ENCODE results near the gene GMPPB. TPM values are rescaled to one million over a fixed set of nuclear protein-coding genes. Genes with fewer than 3 reads are reported as not detected.

The GMPPB gene
- 28.1 and 38.4 TPM in 2 replicates for total RNA-seq (2012; rRNA removed)

DNA sequence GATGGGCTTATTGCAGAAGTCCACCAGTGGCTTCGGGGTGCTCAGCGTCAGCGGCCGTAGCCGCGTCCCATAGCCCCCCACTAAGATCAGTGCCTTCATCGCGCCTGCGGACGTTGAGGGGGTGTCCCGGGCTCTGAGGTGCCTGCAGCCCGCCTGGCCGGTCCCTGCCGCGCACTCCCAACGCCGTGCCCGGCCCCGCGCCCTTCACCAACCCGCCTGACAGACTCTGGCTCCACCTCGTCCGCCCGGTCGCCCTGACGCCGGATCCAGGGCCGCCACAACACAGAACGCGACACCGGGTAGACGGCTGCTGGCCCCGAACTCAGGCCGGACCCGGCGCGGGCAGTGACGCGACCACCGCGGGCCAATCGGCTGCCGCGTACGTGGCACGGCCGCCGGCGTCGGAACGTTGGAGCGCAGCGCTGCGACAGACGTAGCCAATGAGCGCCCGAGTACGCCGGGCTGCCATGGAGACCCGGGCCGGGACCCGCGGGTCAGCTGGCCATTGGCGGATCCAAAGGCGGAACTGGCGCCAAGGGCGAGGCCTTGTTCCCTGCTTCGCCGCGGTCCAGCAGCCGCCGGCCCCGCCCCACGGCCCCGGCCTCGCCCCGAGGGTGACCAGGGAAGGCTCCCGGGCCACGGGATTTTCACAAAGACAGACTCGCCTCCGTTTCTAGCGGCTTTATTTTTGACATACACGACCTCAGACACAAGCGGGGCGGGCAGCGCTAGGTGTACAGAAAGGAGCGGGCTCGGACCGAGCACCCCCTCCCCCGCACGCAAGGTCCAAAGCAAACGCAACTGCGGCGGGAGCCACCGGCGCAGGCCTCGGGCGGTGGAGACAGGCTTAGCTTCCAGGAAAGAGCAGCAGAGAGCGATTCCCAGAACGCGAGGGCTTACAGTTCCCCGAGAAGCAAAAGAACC, at the start of gene GMPPB:
Gene GMPPB, minus strand, starts transcription at position 324 of the 924 bp plus-strand sequence. Its CDS starts 225 bp downstream, at position 99.
- H3K4me1 ChIP-seq (ENCODE audit: control insufficient read depth, insufficient read depth, low read length): peaks cover 28% of the 10 kb centered on the region
- peak within 1 kb of the TSS; percentile 98 for H3K9ac ChIP-seq (ENCODE audit: low read depth, low read length)
- H3K36me3 ChIP-seq (ENCODE audit: insufficient read depth, low read length): peaks cover 61% of the 10 kb centered on the region
- H3K9me3 ChIP-seq (replicated peaks; ENCODE audit: low read length): no peaks in the 10 kb centered on the region
- peak within 1 kb of the TSS; percentile 99 for H3K4me3 ChIP-seq (ENCODE audit: low read length)
- no peaks in the 10 kb centered on the region for H3K27me3 ChIP-seq (ENCODE audit: control insufficient read depth, insufficient read depth, low read length)
- peak within 1 kb of the TSS; percentile 99 for H3K4me2 ChIP-seq (ENCODE audit: low read length)

DNA sequence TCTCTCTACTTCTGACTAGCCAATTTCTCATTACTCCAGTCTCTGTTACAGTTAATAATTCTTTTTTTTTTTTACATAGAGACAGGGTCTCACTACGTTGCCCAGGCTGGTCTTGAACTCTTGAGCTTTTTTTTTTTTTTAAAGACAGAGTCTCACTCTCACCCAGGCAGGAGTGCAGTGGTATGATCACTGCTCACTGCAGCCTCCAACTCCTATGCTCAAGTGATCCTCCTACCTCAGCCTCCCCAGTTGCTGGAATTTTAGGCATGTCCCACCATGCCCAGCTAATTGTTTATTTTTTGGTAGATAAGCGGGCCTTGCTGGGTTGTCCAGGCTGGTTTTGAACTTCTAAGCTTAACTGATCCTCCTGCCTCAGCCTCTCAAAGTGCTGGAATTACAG, 49.0 kb upstream of the GMPPB start:
- H3K4me3 ChIP-seq (ENCODE audit: low read length): no peak overlapping the region
- no peaks in the 10 kb centered on the region for H3K9me3 ChIP-seq (replicated peaks; ENCODE audit: low read length)
- peaks cover 19% of the 10 kb centered on the region for H3K36me3 ChIP-seq (ENCODE audit: insufficient read depth, low read length)
- no peaks in the 10 kb centered on the region for H3K27me3 ChIP-seq (ENCODE audit: control insufficient read depth, insufficient read depth, low read length)
- peaks cover 19% of the 10 kb centered on the region for H3K4me1 ChIP-seq (ENCODE audit: control insufficient read depth, insufficient read depth, low read length)
- no peak overlapping the region for H3K4me2 ChIP-seq (ENCODE audit: low read length)
- no peak overlapping the region for H3K9ac ChIP-seq (ENCODE audit: low read depth, low read length)

DNA sequence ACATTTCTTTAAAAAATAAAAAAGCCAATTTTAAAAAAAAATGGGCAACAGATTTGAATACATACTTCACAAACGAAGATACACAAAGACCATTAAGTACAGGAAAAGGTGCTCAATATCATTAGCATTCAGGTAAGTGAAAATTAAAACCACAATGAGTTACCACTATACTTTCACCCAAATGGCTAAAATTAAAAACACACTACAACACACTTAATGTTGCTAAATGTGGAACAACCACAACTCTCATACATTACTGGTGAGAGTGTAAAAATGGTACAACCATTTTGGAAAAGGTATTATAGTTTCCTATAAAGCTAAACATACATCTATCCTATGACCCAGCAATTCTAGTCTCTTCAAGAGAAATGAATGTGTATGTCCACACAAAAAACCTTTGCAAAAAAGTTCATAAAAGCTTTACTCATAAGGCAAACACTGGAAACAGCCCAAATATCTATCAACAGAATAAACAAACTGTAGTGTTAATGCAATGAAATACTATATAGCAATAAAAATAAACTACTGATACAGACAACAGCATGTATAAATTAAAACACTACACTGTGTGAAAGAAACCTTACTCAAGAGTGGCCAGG, 47.7 kb upstream of the GMPPB start:
- Histone ChIP-seq H3K4me2 (ENCODE audit: low read length) (no peak overlapping the region), H3K4me1 (ENCODE audit: control insufficient read depth, insufficient read depth, low read length) (peaks cover 19% of the 10 kb centered on the region), H3K9me3 (replicated peaks; ENCODE audit: low read length) (no peaks in the 10 kb centered on the region), H3K4me3 (ENCODE audit: low read length) (no peak overlapping the region), H3K9ac (ENCODE audit: low read depth, low read length) (no peak overlapping the region), H3K36me3 (ENCODE audit: insufficient read depth, low read length) (peaks cover 13% of the 10 kb centered on the region), H3K27me3 (ENCODE audit: control insufficient read depth, insufficient read depth, low read length) (no peaks in the 10 kb centered on the region)

DNA sequence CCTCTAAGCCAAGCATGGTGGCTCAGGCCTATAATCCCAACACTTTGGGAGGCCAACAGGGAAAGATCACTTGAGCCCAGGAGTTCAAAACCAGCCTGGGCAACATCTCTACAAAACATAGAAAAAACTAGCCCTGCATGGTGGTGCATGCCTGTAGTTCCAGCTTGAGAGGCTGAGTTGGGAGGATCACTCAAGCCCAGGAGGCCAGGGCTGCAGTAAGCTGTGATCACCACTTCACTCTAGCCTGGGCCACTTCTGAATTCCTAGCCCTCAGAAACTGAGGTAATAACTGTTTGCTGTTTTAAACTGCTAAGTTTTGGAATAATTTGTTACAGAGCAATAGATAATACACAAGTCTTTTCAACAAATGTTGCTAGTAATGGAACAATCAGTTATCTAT, 46.2 kb upstream of the GMPPB start:
- no peak overlapping the region for H3K4me2 ChIP-seq (ENCODE audit: low read length)
- peaks cover 5% of the 10 kb centered on the region for H3K36me3 ChIP-seq (ENCODE audit: insufficient read depth, low read length)
- no peaks in the 10 kb centered on the region for H3K9me3 ChIP-seq (replicated peaks; ENCODE audit: low read length)
- H3K4me1 ChIP-seq (ENCODE audit: control insufficient read depth, insufficient read depth, low read length): peaks cover 14% of the 10 kb centered on the region
- no peak overlapping the region for H3K9ac ChIP-seq (ENCODE audit: low read depth, low read length)
- no peaks in the 10 kb centered on the region for H3K27me3 ChIP-seq (ENCODE audit: control insufficient read depth, insufficient read depth, low read length)
- no peak overlapping the region for H3K4me3 ChIP-seq (ENCODE audit: low read length)

DNA sequence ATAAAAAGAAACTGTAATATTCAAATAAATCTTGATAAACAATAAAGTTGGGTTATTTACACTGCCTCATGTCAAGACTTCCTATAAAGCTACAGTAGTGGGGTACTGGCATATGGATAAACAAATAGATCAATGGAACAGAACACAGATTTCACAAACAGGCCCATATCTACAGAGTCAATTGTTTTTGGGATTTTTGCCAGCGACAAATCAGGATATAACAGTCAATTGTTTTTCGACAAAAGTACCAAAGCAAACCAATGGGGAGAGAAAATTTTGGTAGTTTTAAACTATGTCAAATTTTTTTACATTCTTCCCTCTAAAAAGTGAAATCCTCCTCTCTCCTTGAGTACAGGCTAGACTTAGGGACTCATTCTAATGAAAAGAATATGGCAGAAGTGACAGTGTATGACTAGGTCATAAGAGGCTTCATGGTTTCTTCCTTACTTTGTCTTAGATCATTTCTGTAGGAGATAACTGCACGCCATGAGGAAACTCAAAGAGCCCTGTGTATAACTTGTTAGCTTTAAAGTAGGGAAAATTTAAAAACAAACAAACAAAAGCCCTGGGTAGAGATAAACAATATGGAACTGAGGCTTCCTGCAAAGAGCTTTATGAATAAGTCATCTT, 45.6 kb upstream of the GMPPB start:
- Histone ChIP-seq H3K4me3 (ENCODE audit: low read length) (no peak overlapping the region), H3K27me3 (ENCODE audit: control insufficient read depth, insufficient read depth, low read length) (no peaks in the 10 kb centered on the region), H3K4me2 (ENCODE audit: low read length) (no peak overlapping the region), H3K9me3 (replicated peaks; ENCODE audit: low read length) (no peaks in the 10 kb centered on the region), H3K9ac (ENCODE audit: low read depth, low read length) (no peak overlapping the region), H3K4me1 (ENCODE audit: control insufficient read depth, insufficient read depth, low read length) (peaks cover 9% of the 10 kb centered on the region), H3K36me3 (ENCODE audit: insufficient read depth, low read length) (peaks cover 5% of the 10 kb centered on the region)

DNA sequence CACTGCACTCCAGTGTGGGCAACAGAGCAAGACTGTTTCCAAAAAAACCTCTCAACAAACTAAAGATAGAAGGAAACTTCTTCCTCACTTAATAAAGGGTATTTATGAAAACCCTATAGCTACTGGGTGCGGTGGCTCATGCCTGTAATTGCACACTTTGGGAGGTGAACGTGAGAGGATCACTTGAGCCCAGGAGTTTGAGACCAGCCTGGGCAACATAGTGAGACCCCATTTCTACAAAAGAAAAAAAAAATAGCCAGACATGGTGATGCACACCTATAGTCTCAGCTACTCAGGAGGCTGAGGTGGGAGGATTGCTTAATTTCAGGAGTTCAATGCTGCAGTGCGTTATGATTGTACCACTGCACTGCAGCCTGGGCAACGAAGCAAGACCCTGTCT, 40.2 kb upstream of the GMPPB start:
- Histone ChIP-seq H3K27me3 (ENCODE audit: control insufficient read depth, insufficient read depth, low read length) (no peaks in the 10 kb centered on the region), H3K4me3 (ENCODE audit: low read length) (no peak overlapping the region), H3K36me3 (ENCODE audit: insufficient read depth, low read length) (no peaks in the 10 kb centered on the region), H3K9ac (ENCODE audit: low read depth, low read length) (no peak overlapping the region), H3K4me1 (ENCODE audit: control insufficient read depth, insufficient read depth, low read length) (no peaks in the 10 kb centered on the region), H3K9me3 (replicated peaks; ENCODE audit: low read length) (no peaks in the 10 kb centered on the region), H3K4me2 (ENCODE audit: low read length) (no peak overlapping the region)

DNA sequence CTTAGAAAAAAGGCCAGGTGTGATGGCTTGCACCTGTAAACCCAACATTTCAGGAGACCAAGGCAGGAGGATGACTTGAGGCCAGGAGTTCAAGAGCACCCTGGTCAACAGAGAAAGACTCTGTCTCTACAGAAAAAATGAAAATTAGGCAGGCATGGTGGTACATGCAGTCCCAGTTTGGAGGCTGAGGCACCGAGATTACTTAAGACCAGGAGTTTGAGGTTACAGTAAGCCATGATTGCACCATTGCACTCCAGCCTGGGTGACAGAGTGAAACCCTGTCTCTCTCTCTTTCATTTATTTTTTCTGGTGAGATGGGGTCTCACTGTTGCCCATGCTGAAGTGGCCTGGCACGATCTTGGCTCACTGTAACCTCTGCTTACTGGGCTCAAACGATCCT, 37.9 kb upstream of the GMPPB start:
- H3K9me3 ChIP-seq (replicated peaks; ENCODE audit: low read length): no peaks in the 10 kb centered on the region
- H3K4me2 ChIP-seq (ENCODE audit: low read length): no peak overlapping the region

DNA sequence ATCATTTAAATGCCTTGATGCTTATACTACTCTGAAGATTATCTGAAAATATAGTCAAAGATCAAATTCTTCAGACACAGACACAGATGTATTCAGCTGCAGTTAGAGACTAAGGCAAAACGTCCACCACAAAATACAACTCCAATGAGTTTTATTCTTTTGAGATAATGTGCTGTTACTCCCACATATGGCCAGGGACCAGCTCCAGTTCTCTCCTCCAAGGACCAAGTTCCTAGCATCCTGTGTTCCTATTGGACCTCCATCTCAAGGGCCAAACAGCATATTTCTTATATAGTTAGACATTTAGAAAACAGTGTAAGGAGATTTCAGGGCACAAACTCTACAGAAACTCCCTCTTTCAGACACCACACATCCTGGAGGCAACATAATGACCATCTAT, 35.5 kb upstream of the GMPPB start:
- H3K9me3 ChIP-seq (replicated peaks; ENCODE audit: low read length): no peaks in the 10 kb centered on the region
- H3K9ac ChIP-seq (ENCODE audit: low read depth, low read length): no peak overlapping the region
- H3K4me3 ChIP-seq (ENCODE audit: low read length): no peak overlapping the region
- no peak overlapping the region for H3K4me2 ChIP-seq (ENCODE audit: low read length)
- no peaks in the 10 kb centered on the region for H3K27me3 ChIP-seq (ENCODE audit: control insufficient read depth, insufficient read depth, low read length)
- no peaks in the 10 kb centered on the region for H3K4me1 ChIP-seq (ENCODE audit: control insufficient read depth, insufficient read depth, low read length)
- peaks cover 3% of the 10 kb centered on the region for H3K36me3 ChIP-seq (ENCODE audit: insufficient read depth, low read length)

More for the DNA sequence above, 37.9 kb upstream of the GMPPB start:
- Histone ChIP-seq H3K9ac (ENCODE audit: low read depth, low read length) (no peak overlapping the region), H3K27me3 (ENCODE audit: control insufficient read depth, insufficient read depth, low read length) (no peaks in the 10 kb centered on the region), H3K4me1 (ENCODE audit: control insufficient read depth, insufficient read depth, low read length) (no peaks in the 10 kb centered on the region), H3K36me3 (ENCODE audit: insufficient read depth, low read length) (no peaks in the 10 kb centered on the region), H3K4me3 (ENCODE audit: low read length) (no peak overlapping the region)

DNA sequence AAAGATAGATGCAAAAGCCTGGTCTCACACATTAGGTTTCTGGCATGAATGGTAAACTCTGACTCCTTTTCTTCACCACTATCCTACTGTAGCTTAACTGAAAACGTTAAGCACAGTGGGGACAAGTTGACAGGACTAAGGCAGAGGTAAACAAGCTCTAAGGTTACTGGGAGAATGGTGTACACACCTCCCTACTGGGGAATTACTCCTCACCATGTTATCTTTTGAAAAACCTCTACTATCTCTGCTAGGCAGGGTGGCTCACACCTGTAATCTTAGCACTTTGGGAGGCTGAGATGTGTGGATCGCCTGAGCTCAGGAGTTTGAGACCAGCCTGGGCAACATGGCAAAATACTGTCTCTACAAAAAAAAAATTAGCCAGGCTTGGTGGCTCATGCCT, 33.4 kb upstream of the GMPPB start:
- H3K9ac ChIP-seq (ENCODE audit: low read depth, low read length): no peak overlapping the region
- H3K36me3 ChIP-seq (ENCODE audit: insufficient read depth, low read length): peaks cover 3% of the 10 kb centered on the region
- no peaks in the 10 kb centered on the region for H3K27me3 ChIP-seq (ENCODE audit: control insufficient read depth, insufficient read depth, low read length)
- H3K4me3 ChIP-seq (ENCODE audit: low read length): no peak overlapping the region
- no peaks in the 10 kb centered on the region for H3K4me1 ChIP-seq (ENCODE audit: control insufficient read depth, insufficient read depth, low read length)
- no peaks in the 10 kb centered on the region for H3K9me3 ChIP-seq (replicated peaks; ENCODE audit: low read length)
- no peak overlapping the region for H3K4me2 ChIP-seq (ENCODE audit: low read length)

DNA sequence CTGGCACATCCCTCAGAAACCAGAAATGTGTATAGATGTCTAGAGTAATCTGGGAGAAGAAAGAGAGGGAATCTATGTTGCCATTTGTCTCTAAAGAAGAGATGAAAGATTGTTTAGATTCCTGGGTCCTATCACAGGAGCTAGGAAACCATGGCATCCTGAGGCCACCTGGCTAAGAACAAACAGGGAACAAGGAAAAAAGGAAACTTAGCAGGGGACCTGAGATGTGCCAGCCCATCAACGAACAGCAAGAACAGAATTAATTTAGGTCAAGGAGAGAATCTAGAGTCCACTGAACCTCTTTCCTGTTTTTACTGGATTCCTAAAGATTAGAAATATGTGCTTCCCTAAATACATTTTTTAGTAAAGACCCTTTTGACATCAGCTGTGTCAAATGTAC, 32.3 kb upstream of the GMPPB start:
- H3K4me3 ChIP-seq (ENCODE audit: low read length): no peak overlapping the region
- no peak overlapping the region for H3K4me2 ChIP-seq (ENCODE audit: low read length)
- H3K4me1 ChIP-seq (ENCODE audit: control insufficient read depth, insufficient read depth, low read length): no peaks in the 10 kb centered on the region
- no peaks in the 10 kb centered on the region for H3K27me3 ChIP-seq (ENCODE audit: control insufficient read depth, insufficient read depth, low read length)
- H3K36me3 ChIP-seq (ENCODE audit: insufficient read depth, low read length): peaks cover 3% of the 10 kb centered on the region
- no peaks in the 10 kb centered on the region for H3K9me3 ChIP-seq (replicated peaks; ENCODE audit: low read length)
- H3K9ac ChIP-seq (ENCODE audit: low read depth, low read length): no peak overlapping the region

DNA sequence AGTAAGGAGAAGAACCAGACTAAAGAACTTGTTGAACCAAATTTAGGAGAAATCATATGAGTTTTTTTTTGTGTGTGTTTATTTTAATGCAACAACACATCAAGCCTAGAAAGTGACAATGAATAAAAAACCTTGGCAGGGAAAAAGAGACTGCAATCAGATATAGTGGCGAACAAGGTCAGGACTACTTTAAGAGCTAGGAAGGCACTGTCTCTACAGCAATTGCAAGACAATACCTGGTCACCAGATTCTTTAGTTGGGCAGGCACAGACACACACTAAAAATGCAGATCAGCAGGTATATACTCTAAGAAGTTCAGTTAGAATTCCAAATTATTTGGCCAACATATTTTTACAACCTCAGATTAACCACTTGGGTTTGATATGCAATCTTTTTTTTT, 30.8 kb upstream of the GMPPB start:
- Histone ChIP-seq H3K27me3 (ENCODE audit: control insufficient read depth, insufficient read depth, low read length) (no peaks in the 10 kb centered on the region), H3K4me3 (ENCODE audit: low read length) (no peak overlapping the region), H3K9ac (ENCODE audit: low read depth, low read length) (no peak overlapping the region), H3K4me2 (ENCODE audit: low read length) (no peak overlapping the region), H3K36me3 (ENCODE audit: insufficient read depth, low read length) (peaks cover 3% of the 10 kb centered on the region), H3K9me3 (replicated peaks; ENCODE audit: low read length) (no peaks in the 10 kb centered on the region), H3K4me1 (ENCODE audit: control insufficient read depth, insufficient read depth, low read length) (no peaks in the 10 kb centered on the region)
